AG09309 (cell line): ENCODE measurements around the gene FRMD4A.
A peak's percentile ranks its signal among the peaks of the same experiment; 100 is the strongest.

Experiments
- DNase-seq: peaks from one replicate; pipeline ENCODE4 v3.0.0-alpha.2; 2010; ENCODE audit warnings: low read depth
- H3K4me3 ChIP-seq: 2 replicates; pipeline ENCODE4 v1.5.1; 2011; ENCODE audit warnings: mild to moderate bottlenecking, low read depth, low read length, moderate library complexity; ENCODE audit not compliant: control insufficient read depth
- CTCF ChIP-seq: IDR thresholded peaks from 2 replicates; pipeline ENCODE4 v1.5.1; 2011; ENCODE audit warnings: mild to moderate bottlenecking, low read depth, low read length, inconsistent platforms; ENCODE audit not compliant: insufficient read depth, control insufficient read depth; ENCODE audit errors: missing control alignments

FRMD4A gene

GRCh38 chr10:13882119-13882711 lies 448.5 kb downstream of the FRMD4A start:
- H3K4me3 ChIP-seq: peak overlapping the region; percentile 5
- DNase-seq: peak; percentile 71
- TF ChIP-seq CTCF: no peak

GRCh38 chr10:13880760-13881159 lies 450.0 kb downstream of the FRMD4A start:
- no peak overlapping the region for H3K4me3 ChIP-seq
- no peak for TF ChIP-seq CTCF
- no peak for DNase-seq

GRCh38 chr10:13877154-13877909 lies 453.4 kb downstream of the FRMD4A start:
- no peak for TF ChIP-seq CTCF
- no peak for DNase-seq
- no peak overlapping the region for H3K4me3 ChIP-seq

- DNase-seq: no peak
- no peak for TF ChIP-seq CTCF
- no peak overlapping the region for H3K4me3 ChIP-seq
These were observed 457.5 kb downstream of the FRMD4A start for GRCh38 chr10:13873196-13873595.

- DNase-seq: no peak
- no peak for TF ChIP-seq CTCF
- no peak overlapping the region for H3K4me3 ChIP-seq
These were observed 458.3 kb downstream of the FRMD4A start for GRCh38 chr10:13872411-13872810.

- no peak for DNase-seq
- TF ChIP-seq CTCF: no peak
- H3K4me3 ChIP-seq: no peak overlapping the region
These were observed 458.9 kb downstream of the FRMD4A start for GRCh38 chr10:13871776-13872175.
